Mesodermal cell (in vitro differentiated cells): ENCODE measurements around the gene LGR6.

Experiments
- H3K27ac ChIP-seq: 2 replicates; pipeline ENCODE4 v1.7.0; 2013; ENCODE audit warnings: mild to moderate bottlenecking, low read depth, low read length, moderate library complexity; ENCODE audit not compliant: severe bottlenecking
- H3K36me3 ChIP-seq: 2 replicates; pipeline ENCODE4 v1.7.1; 2013; ENCODE audit warnings: mild to moderate bottlenecking, low read length, moderate library complexity; ENCODE audit not compliant: control insufficient read depth, insufficient read depth
- H3K4me1 ChIP-seq: one replicate; pipeline ENCODE4 v1.7.1; 2013; ENCODE audit warnings: mild to moderate bottlenecking, low read length; ENCODE audit not compliant: insufficient read depth, control insufficient read depth, poor library complexity, severe bottlenecking
- H3K4me3 ChIP-seq: 2 replicates; pipeline ENCODE4 v1.7.0; 2013; ENCODE audit warnings: low read length, control low read depth, mild to moderate bottlenecking; ENCODE audit not compliant: insufficient read depth, poor library complexity, severe bottlenecking; ENCODE audit errors: extremely low read depth
- H3K9me3 ChIP-seq: 2 replicates; pipeline ENCODE4 v1.7.1; 2013; ENCODE audit warnings: mild to moderate bottlenecking, low read length, moderate library complexity; ENCODE audit not compliant: control insufficient read depth
- WGBS, 2 experiments: methylation state at CpG; one replicate each; pipeline ENCODE4 v1.1.5; 2013; ENCODE audit warnings: missing lambda C conversion rate in 2 of 2; ENCODE audit not compliant: insufficient coverage in 2 of 2; 5-methylcytosine and 5-hydroxymethylcytosine counted together

LGR6 gene

GRCh38 chr1:202227997-202228401 lies 34.4 kb downstream of the LGR6 start:
- 89% methylated on average over 1 of the region's 2 CpGs; no CpG with 5 or more reads in 1 of the 2 experiments for WGBS, 2 experiments
- H3K4me1 ChIP-seq: peaks cover 15% of the 10 kb centered on the region
- no peaks in the 10 kb centered on the region for H3K36me3 ChIP-seq
- no peak overlapping the region for H3K4me3 ChIP-seq
- no peaks in the 10 kb centered on the region for H3K9me3 ChIP-seq
- no peak overlapping the region for H3K27ac ChIP-seq

- no peaks in the 10 kb centered on the region for H3K9me3 ChIP-seq
- no peak overlapping the region for H3K4me3 ChIP-seq
- no peak overlapping the region for H3K27ac ChIP-seq
- peaks cover 16% of the 10 kb centered on the region for H3K4me1 ChIP-seq
- 96 to 100% methylated on average over 2 to 5 of the region's 7 CpGs for WGBS, 2 experiments
- H3K36me3 ChIP-seq: no peaks in the 10 kb centered on the region
Observed at GRCh38 chr1:202228484-202229122, 35.0 kb downstream of the LGR6 start.

DNA sequence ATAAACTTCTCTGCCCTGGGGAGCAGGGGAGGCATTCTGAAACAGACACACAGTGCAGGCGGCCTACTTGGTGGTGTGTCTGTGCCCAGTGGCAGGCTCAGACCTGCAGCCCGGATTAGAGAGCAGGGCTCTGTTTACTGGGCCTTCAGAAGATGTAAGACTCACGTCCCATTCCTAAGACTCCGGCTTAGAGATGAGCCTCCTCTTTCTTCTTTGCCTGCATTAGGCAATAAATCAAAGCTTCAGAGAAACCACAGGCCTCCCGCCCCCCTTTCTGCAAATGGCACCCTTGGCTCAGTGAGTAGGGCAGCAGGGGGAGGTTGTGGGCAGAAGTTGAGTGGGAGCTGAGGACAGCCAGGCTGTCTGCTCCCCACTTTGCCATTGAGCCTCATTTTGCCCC lies 35.8 kb downstream of the LGR6 start:
- Histone ChIP-seq H3K27ac (no peak overlapping the region), H3K4me3 (no peak overlapping the region)
- WGBS, 2 experiments: 79 to 92% methylated on average over 4 to 5 of the region's 5 CpGs

DNA sequence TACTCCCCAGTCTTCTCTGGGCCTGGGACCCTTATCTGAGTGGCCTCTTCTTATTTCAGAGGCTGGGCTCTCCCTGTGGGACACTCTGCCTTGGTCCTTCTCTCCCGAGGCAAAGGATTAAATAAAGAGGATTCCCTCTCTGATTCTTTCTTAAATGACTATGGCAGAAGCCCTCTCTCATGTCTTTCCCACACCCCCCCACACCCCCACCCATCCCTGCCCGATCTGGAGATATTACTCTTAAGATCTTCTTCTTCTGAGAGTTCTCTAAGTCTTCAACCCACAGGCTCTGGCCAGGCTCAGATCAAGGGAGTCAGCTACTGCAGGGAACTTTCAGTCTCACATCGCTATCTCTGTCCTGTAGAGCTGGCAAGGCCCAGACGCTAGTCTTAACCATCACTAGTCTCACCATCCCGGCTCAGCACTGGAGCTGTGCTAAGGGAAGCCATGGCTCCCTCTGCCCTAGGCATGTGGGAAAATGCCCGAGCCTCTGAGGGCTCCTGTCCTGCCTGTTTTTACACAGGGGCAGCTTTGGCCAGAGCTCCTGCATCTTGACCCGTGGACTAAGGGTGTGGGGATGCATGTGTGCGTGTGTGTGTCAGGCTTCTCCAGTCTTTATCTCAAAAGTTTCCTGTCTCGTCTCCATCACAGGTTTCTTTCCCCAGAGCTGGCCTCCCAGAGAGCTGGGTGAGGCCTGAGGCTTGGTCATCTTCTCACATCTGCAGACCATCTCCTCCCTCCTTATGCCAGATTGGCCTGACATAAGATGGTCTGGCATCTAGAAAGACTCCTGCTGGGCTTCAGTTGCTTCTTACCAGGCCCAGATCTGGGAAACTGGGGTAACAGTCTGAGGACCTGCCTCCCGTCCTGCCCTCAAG lies 36.7 kb downstream of the LGR6 start:
- no peak overlapping the region for H3K4me3 ChIP-seq
- H3K9me3 ChIP-seq: no peaks in the 10 kb centered on the region
- H3K27ac ChIP-seq: no peak overlapping the region
- H3K36me3 ChIP-seq: no peaks in the 10 kb centered on the region
- peaks cover 29% of the 10 kb centered on the region for H3K4me1 ChIP-seq
- 92 to 93% methylated on average over 9 of the region's 10 CpGs for WGBS, 2 experiments

More for the DNA sequence above, 35.8 kb downstream of the LGR6 start:
- Histone ChIP-seq H3K9me3 (no peaks in the 10 kb centered on the region), H3K36me3 (no peaks in the 10 kb centered on the region), H3K4me1 (peaks cover 20% of the 10 kb centered on the region)

DNA sequence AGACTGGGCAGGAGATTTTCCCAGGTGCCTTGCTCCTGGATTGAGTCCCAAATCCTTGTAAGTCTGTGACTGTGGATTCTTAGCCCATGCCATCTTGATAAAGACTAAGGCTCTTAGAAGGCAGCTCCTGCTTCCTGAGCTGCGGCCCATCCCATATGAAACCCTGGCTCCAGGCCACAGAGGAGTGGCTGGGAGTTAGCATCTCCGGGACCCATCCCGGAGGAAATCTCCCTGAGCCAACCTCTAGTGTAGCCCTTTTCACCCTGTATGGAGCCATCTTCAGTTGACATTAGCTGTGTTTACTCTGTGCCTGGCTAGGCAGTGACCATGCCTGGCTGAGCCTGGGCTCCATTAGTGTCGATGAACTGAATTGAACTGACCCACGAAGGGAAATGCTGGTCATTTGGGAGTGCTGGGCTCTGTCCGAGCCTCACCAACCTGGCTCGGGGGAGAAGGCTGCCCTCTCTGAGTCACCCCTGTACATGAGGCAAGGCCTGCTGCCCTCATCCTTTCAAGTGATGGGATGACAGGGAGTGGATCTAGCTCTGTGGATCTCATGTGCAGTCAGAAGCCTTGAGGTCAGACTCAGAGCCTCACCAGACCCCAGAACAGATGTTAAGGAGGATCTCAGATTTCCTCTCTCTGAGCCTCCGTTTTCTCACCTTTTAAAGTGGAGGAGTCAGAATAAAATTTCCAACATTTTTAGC lies 37.5 kb downstream of the LGR6 start:
- H3K27ac ChIP-seq: no peak overlapping the region
- H3K36me3 ChIP-seq: no peaks in the 10 kb centered on the region
- no peak overlapping the region for H3K4me3 ChIP-seq
- H3K4me1 ChIP-seq: peaks cover 37% of the 10 kb centered on the region
- no peaks in the 10 kb centered on the region for H3K9me3 ChIP-seq
- WGBS, 2 experiments: 89 to 92% methylated on average over 7 of the region's 8 CpGs

DNA sequence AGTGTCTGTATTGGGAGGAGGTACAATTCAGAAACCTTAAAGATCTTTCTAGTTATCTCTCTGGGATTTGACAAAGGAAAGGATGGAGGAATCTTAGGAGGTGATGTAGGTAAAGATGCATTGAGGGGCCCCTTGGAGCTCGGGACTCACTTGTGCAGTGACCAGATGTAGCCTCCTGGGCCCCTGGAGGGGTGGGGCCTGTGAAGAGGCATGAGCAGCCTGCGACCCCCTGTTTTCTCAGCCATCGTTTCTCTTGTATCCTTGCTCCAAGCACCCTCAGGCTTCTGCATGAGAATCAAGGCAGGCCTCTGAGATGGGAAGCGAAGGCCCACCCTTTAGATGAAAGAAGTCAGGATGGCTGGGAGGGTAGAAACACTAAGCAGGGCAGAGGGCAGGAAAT lies 39.6 kb downstream of the LGR6 start:
- Histone ChIP-seq H3K4me3 (no peak overlapping the region), H3K27ac (no peak overlapping the region)
- WGBS, 2 experiments: 52 to 91% methylated on average over 2 to 3 of the region's 4 CpGs

GRCh38 chr1:202233804-202234203 lies 40.2 kb downstream of the LGR6 start:
- no peak overlapping the region for H3K4me3 ChIP-seq
- H3K27ac ChIP-seq: peak overlapping the region; percentile 39
- WGBS, 2 experiments: 90 to 93% methylated on average over 2 of the region's 2 CpGs

More for the DNA sequence above, 39.6 kb downstream of the LGR6 start:
- Histone ChIP-seq H3K4me1 (peaks cover 50% of the 10 kb centered on the region), H3K36me3 (no peaks in the 10 kb centered on the region), H3K9me3 (no peaks in the 10 kb centered on the region)

DNA sequence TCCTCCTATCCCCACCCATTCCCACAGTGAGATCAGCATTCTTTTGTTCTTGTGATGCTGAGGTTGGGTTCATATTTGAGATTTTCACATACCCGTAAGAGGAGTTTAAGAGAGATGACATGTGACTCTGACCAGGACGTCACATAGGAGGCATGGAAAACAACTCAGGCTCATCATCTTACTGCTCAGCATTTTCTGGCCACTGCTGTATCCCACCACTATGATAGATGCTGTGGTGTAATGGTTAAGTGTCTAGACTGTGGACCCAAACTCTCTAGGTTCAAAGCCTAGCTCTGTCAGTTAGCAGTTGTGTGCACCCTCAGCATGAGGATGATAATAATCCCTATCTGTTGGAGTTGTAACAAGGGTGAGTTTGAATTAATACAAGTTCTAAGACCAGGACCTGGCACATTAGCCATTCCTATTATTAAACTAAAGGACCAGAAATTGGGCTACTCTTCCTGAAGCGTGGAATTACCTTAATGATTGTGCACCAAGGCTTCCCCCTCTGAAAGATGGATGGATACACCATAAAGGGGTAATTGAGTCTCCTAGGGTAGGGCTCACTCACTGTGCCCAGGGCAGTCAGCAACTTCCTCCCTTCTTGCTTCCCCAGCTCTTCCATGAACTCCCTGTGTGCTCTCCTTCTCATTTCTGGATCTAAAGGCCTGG lies 40.9 kb downstream of the LGR6 start:
- Histone ChIP-seq H3K4me1 (peaks cover 50% of the 10 kb centered on the region), H3K4me3 (no peak overlapping the region), H3K27ac (no peak overlapping the region), H3K9me3 (no peaks in the 10 kb centered on the region), H3K36me3 (no peaks in the 10 kb centered on the region)
- WGBS, 2 experiments: 86 to 100% methylated on average over 1 of the region's 3 CpGs

More at GRCh38 chr1:202233804-202234203, 40.2 kb downstream of the LGR6 start:
- Histone ChIP-seq H3K4me1 (peaks cover 50% of the 10 kb centered on the region), H3K36me3 (no peaks in the 10 kb centered on the region), H3K9me3 (no peaks in the 10 kb centered on the region)

DNA sequence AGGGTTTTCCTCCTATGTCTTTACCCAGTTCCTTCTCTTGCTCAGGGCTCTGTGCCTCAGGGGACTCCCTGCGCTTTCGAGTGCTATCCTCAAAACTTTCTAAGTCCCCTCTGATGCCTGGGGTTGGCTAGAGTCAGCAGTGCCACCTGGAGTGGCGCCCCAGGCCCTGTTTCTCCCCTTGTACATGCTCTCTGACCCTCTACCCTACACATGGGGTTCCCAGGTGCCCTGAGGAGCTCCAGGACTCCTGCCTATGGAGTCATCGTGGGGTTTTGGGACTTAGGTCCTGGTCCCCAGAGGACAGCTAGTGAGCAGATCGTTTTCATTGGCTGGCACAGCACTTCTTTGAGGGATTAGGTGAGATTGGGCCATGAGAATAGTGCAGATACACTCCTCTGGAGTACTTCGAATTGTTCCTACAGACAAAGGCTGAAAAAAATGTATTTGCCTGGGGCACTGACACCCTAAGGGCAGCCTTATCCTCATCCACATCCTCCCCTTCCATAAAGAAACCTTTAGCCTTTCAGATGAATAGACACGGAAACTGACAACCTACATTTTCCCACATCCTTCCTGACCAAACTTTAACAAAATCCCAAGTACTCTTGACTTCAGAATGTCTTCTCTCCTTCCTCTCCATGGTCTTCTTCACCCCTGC lies 41.5 kb downstream of the LGR6 start:
- Histone ChIP-seq H3K36me3 (no peaks in the 10 kb centered on the region), H3K4me3 (no peak overlapping the region), H3K9me3 (no peaks in the 10 kb centered on the region), H3K27ac (peak overlapping the region; percentile 96), H3K4me1 (peaks cover 50% of the 10 kb centered on the region)
- WGBS, 2 experiments: 78 to 83% methylated on average over 4 to 7 of the region's 7 CpGs
